ENCODE results near the gene CCT2.
"Not testable (repeated sequence)": the region's sequence is repeated elsewhere in the genome, so short reads cannot be mapped to it uniquely, and the experiment has no call there.

CCT2 gene

DNA sequence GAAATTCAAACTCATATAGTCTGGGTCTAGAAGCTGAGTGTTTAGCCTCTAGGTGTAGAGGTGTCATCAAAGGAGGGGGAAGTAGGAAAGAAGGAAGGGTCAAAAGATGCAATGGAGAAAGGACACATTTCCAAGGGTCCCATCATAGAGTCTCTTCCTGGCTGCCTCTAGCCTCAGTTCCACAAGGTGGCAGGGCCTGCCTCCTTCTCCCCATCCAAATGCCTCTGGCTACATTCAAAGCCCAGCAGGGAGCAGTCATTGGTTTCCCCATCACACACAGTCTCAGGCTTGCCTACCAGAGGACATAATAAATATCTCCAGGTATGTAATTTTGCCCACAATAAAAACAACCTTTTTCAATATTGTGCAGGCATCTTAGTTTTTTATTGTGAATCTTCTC lies 2.1 kb upstream of the CCT2 start:
- Histone ChIP-seq H3K27me3 (ENCODE audit: control insufficient read depth in 5 of 5, insufficient read depth in 4 of 5, low read length in 5 of 5) (no peaks in the 10 kb centered on the region), H3K4me3 (ENCODE audit: low read depth in 1 of 5, low read length in 5 of 5) (no peak overlapping the region), H3K27ac (ENCODE audit: low read depth, low read length) (no peak overlapping the region), H3K9me3 (ENCODE audit: control insufficient read depth in 5 of 5, low read length in 5 of 5) (no peaks in the 10 kb centered on the region), H3K36me3 (ENCODE audit: control insufficient read depth in 5 of 5, insufficient read depth in 5 of 5, low read length in 5 of 5) (peaks cover 10 to 17% (median 14%) of the 10 kb centered on the region in 5 donors), H3K4me1 (ENCODE audit: control insufficient read depth in 5 of 5, insufficient read depth in 5 of 5, low read length in 5 of 5) (peaks cover 0 to 10% (median 5%) of the 10 kb centered on the region in 5 donors), H3K9ac (ENCODE audit: low read length in 5 of 5) (no peak overlapping the region)

DNA sequence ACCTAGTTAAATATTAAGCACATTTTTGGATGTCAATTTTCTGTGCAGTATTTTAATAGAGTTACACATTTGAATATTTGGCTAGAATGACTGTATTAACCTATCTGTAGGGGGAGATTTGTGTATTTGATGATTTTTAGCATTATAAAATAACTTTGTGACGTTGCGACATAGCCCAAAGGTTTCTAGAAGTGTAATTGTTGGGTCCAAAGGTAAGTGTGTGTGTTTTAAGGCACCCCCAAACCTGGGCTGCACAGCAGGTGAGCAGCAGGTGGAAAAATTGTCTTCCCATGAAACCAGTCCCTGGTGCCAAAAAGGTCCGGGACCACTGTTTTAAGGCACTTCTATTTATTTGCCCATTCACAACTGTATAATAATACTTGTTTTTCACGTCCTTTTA lies 3.3 kb downstream of the CCT2 start:
- H3K36me3 ChIP-seq (ENCODE audit: control insufficient read depth in 5 of 5, insufficient read depth in 5 of 5, low read length in 5 of 5) = peaks cover 42 to 68% (median 60%) of the 10 kb centered on the region in 5 donors

DNA sequence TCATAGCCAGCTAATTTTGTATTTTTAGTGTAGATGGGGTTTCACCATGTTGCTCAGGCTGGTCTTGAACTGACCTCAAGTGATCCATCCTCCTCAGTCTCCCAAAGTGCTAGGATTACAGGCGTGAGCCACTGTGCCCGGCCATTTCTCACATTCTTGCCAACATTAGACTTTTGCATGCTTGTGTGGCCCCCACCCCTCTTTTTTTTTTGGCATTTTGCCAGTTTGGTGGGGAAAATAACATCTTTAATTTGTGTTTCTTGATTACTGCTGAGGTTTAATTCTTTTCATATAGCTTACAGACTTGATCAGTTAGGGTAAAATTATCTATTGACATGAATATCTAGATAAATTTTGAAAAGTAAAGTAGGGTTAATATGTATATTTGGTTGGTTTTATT lies 3.8 kb downstream of the CCT2 start:
- Histone ChIP-seq H3K4me3 (ENCODE audit: low read depth in 1 of 5, low read length in 5 of 5) (no peak overlapping the region), H3K4me1 (ENCODE audit: control insufficient read depth in 5 of 5, insufficient read depth in 5 of 5, low read length in 5 of 5) (peaks cover 0 to 10% (median 5%) of the 10 kb centered on the region in 5 donors), H3K27me3 (ENCODE audit: control insufficient read depth in 5 of 5, insufficient read depth in 4 of 5, low read length in 5 of 5) (no peaks in the 10 kb centered on the region), H3K36me3 (ENCODE audit: control insufficient read depth in 5 of 5, insufficient read depth in 5 of 5, low read length in 5 of 5) (peaks cover 44 to 73% (median 65%) of the 10 kb centered on the region in 5 donors), H3K9ac (ENCODE audit: low read length in 5 of 5) (no peak overlapping the region), H3K27ac (ENCODE audit: low read depth, low read length) (no peak overlapping the region), H3K9me3 (ENCODE audit: control insufficient read depth in 5 of 5, low read length in 5 of 5) (no peaks in the 10 kb centered on the region)

More for the DNA sequence above, 3.3 kb downstream of the CCT2 start:
- Histone ChIP-seq H3K27me3 (ENCODE audit: control insufficient read depth in 5 of 5, insufficient read depth in 4 of 5, low read length in 5 of 5) (no peaks in the 10 kb centered on the region), H3K4me1 (ENCODE audit: control insufficient read depth in 5 of 5, insufficient read depth in 5 of 5, low read length in 5 of 5) (peaks cover 0 to 10% (median 5%) of the 10 kb centered on the region in 5 donors), H3K27ac (ENCODE audit: low read depth, low read length) (no peak overlapping the region), H3K4me3 (ENCODE audit: low read depth in 1 of 5, low read length in 5 of 5) (no peak overlapping the region), H3K9ac (ENCODE audit: low read length in 5 of 5) (no peak overlapping the region), H3K9me3 (ENCODE audit: control insufficient read depth in 5 of 5, low read length in 5 of 5) (no peaks in the 10 kb centered on the region)

DNA sequence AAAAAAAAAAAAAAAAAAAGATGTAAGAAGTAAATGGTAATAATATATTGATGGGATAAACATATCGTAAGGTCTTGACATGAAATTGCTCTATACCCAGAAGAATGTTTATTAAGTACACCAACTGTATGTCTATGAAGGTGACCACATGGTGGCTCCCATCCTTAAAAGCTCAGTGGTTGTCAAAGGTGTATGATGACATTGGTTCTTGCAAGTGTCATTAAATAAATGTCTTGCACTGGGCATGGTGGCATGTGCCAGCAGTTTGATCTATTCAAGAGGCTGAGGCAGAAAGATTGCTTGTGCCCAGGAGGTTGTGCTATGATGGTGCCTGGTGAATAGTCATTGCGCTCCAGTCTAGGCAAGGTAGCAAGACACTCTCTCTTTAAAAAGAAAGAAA lies 10.4 kb downstream of the CCT2 start:
- Histone ChIP-seq H3K27ac (ENCODE audit: low read depth, low read length) (no peak overlapping the region), H3K4me3 (ENCODE audit: low read depth in 1 of 5, low read length in 5 of 5) (no peak overlapping the region), H3K4me1 (ENCODE audit: control insufficient read depth in 5 of 5, insufficient read depth in 5 of 5, low read length in 5 of 5) (no peaks in the 10 kb centered on the region), H3K27me3 (ENCODE audit: control insufficient read depth in 5 of 5, insufficient read depth in 4 of 5, low read length in 5 of 5) (no peaks in the 10 kb centered on the region), H3K36me3 (ENCODE audit: control insufficient read depth in 5 of 5, insufficient read depth in 5 of 5, low read length in 5 of 5) (peaks cover 70 to 93% (median 92%) of the 10 kb centered on the region in 5 donors), H3K9me3 (ENCODE audit: control insufficient read depth in 5 of 5, low read length in 5 of 5) (no peaks in the 10 kb centered on the region), H3K9ac (ENCODE audit: low read length in 5 of 5) (no peak overlapping the region)

DNA sequence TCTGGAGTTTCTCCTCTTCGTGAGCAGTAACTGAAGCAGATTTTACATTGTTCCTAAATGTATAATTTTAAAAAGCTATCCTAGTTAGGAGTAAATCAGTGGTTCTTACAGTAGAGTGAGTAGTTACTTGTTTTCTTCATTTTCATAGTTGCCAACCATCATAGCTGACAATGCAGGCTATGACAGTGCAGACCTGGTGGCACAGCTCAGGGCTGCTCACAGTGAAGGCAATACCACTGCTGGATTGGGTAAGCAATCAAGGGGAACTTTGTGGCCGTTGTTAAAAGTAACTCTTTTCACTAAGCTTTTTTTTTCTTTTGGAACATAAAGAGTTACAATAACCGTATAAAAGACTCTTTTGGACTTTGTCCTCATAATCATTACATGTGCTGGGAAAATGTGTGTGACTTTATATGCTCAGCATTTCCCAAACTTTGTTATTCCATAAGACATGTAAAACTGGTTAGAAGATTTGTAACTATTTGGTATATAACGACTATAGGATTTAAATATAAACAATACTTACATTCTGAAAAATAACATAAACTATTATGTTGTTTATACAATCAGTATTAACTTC lies 13.0 kb downstream of the CCT2 start:
- Histone ChIP-seq H3K4me3 (ENCODE audit: low read depth in 1 of 5, low read length in 5 of 5) (no peak overlapping the region), H3K36me3 (ENCODE audit: control insufficient read depth in 5 of 5, insufficient read depth in 5 of 5, low read length in 5 of 5) (peaks cover 69 to 96% (median 88%) of the 10 kb centered on the region in 5 donors), H3K9ac (ENCODE audit: low read length in 5 of 5) (no peak overlapping the region), H3K4me1 (ENCODE audit: control insufficient read depth in 5 of 5, insufficient read depth in 5 of 5, low read length in 5 of 5) (no peaks in the 10 kb centered on the region), H3K9me3 (ENCODE audit: control insufficient read depth in 5 of 5, low read length in 5 of 5) (no peaks in the 10 kb centered on the region), H3K27me3 (ENCODE audit: control insufficient read depth in 5 of 5, insufficient read depth in 4 of 5, low read length in 5 of 5) (no peaks in the 10 kb centered on the region), H3K27ac (ENCODE audit: low read depth, low read length) (no peak overlapping the region)

DNA sequence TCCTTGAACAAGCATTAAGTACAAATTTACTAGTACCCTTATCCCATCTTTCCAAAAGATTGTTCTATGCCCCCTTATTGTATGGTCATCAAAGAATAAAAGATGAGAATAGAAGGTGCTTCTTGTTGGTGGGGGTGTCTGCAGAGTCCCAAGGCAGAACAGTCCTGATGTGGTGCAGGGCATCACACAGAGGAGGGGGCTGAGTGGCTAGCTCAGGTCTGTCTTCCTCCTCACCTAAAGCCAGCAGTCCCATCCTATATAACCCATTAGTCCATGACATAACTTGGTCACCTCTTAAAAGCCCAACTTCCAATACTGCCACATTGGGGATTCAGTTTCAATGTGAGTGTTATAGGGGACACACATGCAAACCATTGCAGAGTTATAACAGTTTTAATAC lies 15.5 kb downstream of the CCT2 start:
- Histone ChIP-seq H3K9me3 (ENCODE audit: control insufficient read depth in 5 of 5, low read length in 5 of 5) (no peaks in the 10 kb centered on the region), H3K4me3 (ENCODE audit: low read depth in 1 of 5, low read length in 5 of 5) (no peak overlapping the region), H3K27me3 (ENCODE audit: control insufficient read depth in 5 of 5, insufficient read depth in 4 of 5, low read length in 5 of 5) (no peaks in the 10 kb centered on the region), H3K36me3 (ENCODE audit: control insufficient read depth in 5 of 5, insufficient read depth in 5 of 5, low read length in 5 of 5) (peaks cover 58 to 75% (median 66%) of the 10 kb centered on the region in 5 donors), H3K9ac (ENCODE audit: low read length in 5 of 5) (no peak overlapping the region), H3K27ac (ENCODE audit: low read depth, low read length) (no peak overlapping the region), H3K4me1 (ENCODE audit: control insufficient read depth in 5 of 5, insufficient read depth in 5 of 5, low read length in 5 of 5) (no peaks in the 10 kb centered on the region)

DNA sequence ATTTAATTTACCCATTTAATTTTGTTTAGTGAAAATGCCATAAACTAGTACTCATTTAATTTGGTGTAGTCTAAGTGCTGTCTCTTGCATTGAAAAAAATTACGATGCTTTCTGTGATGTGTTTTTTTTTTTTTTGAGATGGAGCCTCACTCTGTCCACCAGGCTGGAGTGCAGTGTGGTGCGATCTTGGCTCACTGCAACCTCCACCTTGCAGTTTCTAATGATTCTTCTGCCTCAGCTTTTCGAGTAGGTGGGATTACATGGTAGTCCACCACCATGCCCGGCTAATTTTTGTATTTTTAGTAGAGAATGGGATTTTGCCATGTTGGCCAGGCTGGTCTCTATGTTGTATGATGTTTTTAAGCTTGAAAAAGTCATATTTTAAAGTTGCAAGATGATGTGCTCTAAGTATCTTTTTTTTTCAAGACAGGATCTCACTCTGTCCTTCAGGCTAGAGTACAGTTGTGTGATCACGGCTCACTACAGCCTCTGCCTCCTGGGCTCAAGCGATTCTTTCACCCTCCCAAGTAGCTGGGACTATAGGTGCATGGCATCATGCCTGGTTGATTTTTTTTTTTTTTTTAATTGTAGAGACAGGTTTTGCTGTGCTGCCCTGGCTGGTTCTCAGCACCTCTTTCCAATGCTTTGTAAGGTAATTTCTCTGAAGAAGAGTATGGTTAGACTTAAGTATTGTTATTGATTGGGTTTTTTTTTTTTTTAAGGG lies 16.9 kb downstream of the CCT2 start:
- Histone ChIP-seq H3K9me3 (ENCODE audit: control insufficient read depth in 5 of 5, low read length in 5 of 5) (no peaks in the 10 kb centered on the region), H3K9ac (ENCODE audit: low read length in 5 of 5) (no peak overlapping the region), H3K27me3 (ENCODE audit: control insufficient read depth in 5 of 5, insufficient read depth in 4 of 5, low read length in 5 of 5) (no peaks in the 10 kb centered on the region), H3K27ac (ENCODE audit: low read depth, low read length) (no peak overlapping the region), H3K4me3 (ENCODE audit: low read depth in 1 of 5, low read length in 5 of 5) (no peak overlapping the region), H3K4me1 (ENCODE audit: control insufficient read depth in 5 of 5, insufficient read depth in 5 of 5, low read length in 5 of 5) (no peaks in the 10 kb centered on the region), H3K36me3 (ENCODE audit: control insufficient read depth in 5 of 5, insufficient read depth in 5 of 5, low read length in 5 of 5) (peaks cover 46 to 63% (median 58%) of the 10 kb centered on the region in 5 donors)

DNA sequence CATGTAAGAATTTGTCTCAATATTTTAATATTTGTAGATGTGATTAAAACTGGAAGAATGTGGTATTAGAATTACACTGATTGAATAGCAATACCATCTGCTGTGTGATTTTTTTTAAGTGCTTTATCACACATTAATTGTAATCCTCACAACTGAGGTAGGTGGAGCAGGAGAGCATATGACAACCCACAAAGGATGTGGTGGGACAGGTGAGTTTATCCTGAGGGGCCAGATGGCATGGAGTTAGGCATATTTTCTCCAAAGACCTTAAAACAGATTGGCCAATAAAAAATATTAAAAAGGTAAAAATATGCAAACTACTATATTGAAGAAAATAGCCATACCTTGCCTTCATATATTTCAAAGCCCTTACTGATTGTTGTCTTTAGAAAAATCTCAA lies 17.7 kb downstream of the CCT2 start:
- Histone ChIP-seq H3K36me3 (ENCODE audit: control insufficient read depth in 5 of 5, insufficient read depth in 5 of 5, low read length in 5 of 5) (peaks cover 38 to 55% (median 49%) of the 10 kb centered on the region in 5 donors), H3K9ac (ENCODE audit: low read length in 5 of 5) (no peak overlapping the region)

DNA sequence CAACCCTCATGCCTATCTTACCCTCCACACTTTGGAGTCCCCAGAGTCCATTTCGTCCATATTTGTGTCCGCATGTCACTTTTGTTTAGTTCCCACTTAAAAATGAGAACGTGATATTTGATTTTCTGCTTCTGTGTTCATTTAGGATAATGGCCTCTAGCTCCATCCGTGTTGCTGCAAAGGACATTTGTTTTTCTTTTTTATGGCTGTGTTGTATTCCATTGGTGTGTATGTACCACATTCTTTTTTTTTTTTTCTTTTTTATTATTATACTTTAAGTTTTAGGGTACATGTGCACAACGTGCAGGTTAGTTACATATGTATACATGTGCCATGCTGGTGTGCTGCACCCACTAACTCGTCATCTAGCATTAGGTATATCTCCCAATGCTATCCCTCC lies 18.3 kb downstream of the CCT2 start:
- H3K9me3 ChIP-seq (ENCODE audit: control insufficient read depth in 5 of 5, low read length in 5 of 5); H3K27me3 ChIP-seq (ENCODE audit: control insufficient read depth in 5 of 5, insufficient read depth in 4 of 5, low read length in 5 of 5); H3K9ac ChIP-seq (ENCODE audit: low read length in 5 of 5); H3K27ac ChIP-seq (ENCODE audit: low read depth, low read length); H3K4me3 ChIP-seq (ENCODE audit: low read depth in 1 of 5, low read length in 5 of 5); H3K4me1 ChIP-seq (ENCODE audit: control insufficient read depth in 5 of 5, insufficient read depth in 5 of 5, low read length in 5 of 5): not testable (repeated sequence)
- peaks cover 34 to 50% (median 43%) of the 10 kb centered on the region in 5 donors for H3K36me3 ChIP-seq (ENCODE audit: control insufficient read depth in 5 of 5, insufficient read depth in 5 of 5, low read length in 5 of 5)

More for the DNA sequence above, 17.7 kb downstream of the CCT2 start:
- Histone ChIP-seq H3K27me3 (ENCODE audit: control insufficient read depth in 5 of 5, insufficient read depth in 4 of 5, low read length in 5 of 5) (no peaks in the 10 kb centered on the region), H3K27ac (ENCODE audit: low read depth, low read length) (no peak overlapping the region), H3K4me3 (ENCODE audit: low read depth in 1 of 5, low read length in 5 of 5) (no peak overlapping the region), H3K4me1 (ENCODE audit: control insufficient read depth in 5 of 5, insufficient read depth in 5 of 5, low read length in 5 of 5) (no peaks in the 10 kb centered on the region), H3K9me3 (ENCODE audit: control insufficient read depth in 5 of 5, low read length in 5 of 5) (no peaks in the 10 kb centered on the region)

DNA sequence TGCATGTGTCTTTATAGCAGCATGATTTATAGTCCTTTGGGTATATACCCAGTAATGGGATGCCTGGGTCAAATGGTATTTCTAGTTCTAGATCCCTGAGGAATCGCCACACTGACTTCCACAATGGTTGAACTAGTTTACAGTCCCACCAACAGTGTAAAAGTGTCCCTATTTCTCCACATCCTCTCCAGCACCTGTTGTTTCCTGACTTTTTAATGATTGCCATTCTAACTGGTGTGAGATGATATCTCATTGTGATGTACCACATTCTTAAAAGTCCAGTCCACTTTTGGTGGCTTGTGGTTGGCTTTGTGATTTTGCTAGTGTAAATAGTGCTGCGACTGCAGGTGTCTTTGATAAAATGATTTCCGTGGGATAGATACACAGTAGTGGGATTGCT lies 19.0 kb downstream of the CCT2 start:
- H3K27me3 ChIP-seq (ENCODE audit: control insufficient read depth in 5 of 5, insufficient read depth in 4 of 5, low read length in 5 of 5); H3K4me3 ChIP-seq (ENCODE audit: low read depth in 1 of 5, low read length in 5 of 5); H3K27ac ChIP-seq (ENCODE audit: low read depth, low read length); H3K4me1 ChIP-seq (ENCODE audit: control insufficient read depth in 5 of 5, insufficient read depth in 5 of 5, low read length in 5 of 5); H3K9me3 ChIP-seq (ENCODE audit: control insufficient read depth in 5 of 5, low read length in 5 of 5); H3K9ac ChIP-seq (ENCODE audit: low read length in 5 of 5): not testable (repeated sequence)
- peaks cover 29 to 43% (median 37%) of the 10 kb centered on the region in 5 donors for H3K36me3 ChIP-seq (ENCODE audit: control insufficient read depth in 5 of 5, insufficient read depth in 5 of 5, low read length in 5 of 5)

Measured in subcutaneous abdominal adipose tissue (tissue), 5 donors.